MM.1S (cell line): Measurements from ENCODE around the gene RALGAPA2.

Source experiments
- DNase-seq: peaks from one replicate; pipeline ENCODE4 v3.0.0-alpha.2; 2015
- H2AFZ ChIP-seq: fragments of 300-600 bp; sonication (generic); 2 replicates; pipeline ENCODE4 v1.6.0; 2016; ENCODE audit warnings: antibody characterized with exemption, low read length
- H3F3A ChIP-seq: fragments of 300-600 bp; sonication (generic); 2 replicates; pipeline ENCODE4 v1.6.1; 2016; ENCODE audit warnings: mild to moderate bottlenecking, antibody characterized with exemption, low read length, moderate library complexity, mixed read lengths; ENCODE audit not compliant: insufficient read depth
- H3K27ac ChIP-seq: fragments of 300-600 bp; sonication (generic); 2 replicates; pipeline ENCODE4 v1.5.1; 2016; ENCODE audit warnings: mild to moderate bottlenecking, low read length
- H3K27me3 ChIP-seq: fragments of 300-600 bp; sonication (generic); replicated peaks from 2 replicates; pipeline ENCODE4 v1.6.0; 2016; ENCODE audit warnings: low read length; ENCODE audit not compliant: insufficient read depth
- H3K36me3 ChIP-seq: fragments of 300-600 bp; sonication (generic); replicated peaks from 2 replicates; pipeline ENCODE4 v1.6.1; 2016; ENCODE audit warnings: mild to moderate bottlenecking, low read length, mixed read lengths; ENCODE audit not compliant: insufficient read depth
- H3K4me1 ChIP-seq: fragments of 300-600 bp; sonication (generic); 2 replicates; pipeline ENCODE4 v1.6.1; 2016; ENCODE audit warnings: low read length, mixed read lengths
- H3K4me2 ChIP-seq: fragments of 300-600 bp; sonication (generic); 2 replicates; pipeline ENCODE4 v1.6.0; 2016; ENCODE audit warnings: low read depth, low read length
- H3K4me3 ChIP-seq: fragments of 300-600 bp; sonication (generic); 2 replicates; pipeline ENCODE4 v1.5.1; 2016; ENCODE audit warnings: low read length, mixed read lengths
- H3K79me2 ChIP-seq: fragments of 300-600 bp; sonication (generic); 2 replicates; pipeline ENCODE4 v1.6.1; 2016; ENCODE audit warnings: mixed run types, low read length, mixed read lengths
- H3K9ac ChIP-seq: fragments of 300-600 bp; sonication (generic); 2 replicates; pipeline ENCODE4 v1.6.1; 2016; ENCODE audit warnings: low read length, mixed read lengths
- H3K9me2 ChIP-seq: fragments of 300-600 bp; sonication (generic); replicated peaks from 2 replicates; pipeline ENCODE4 v1.6.1; 2016; ENCODE audit warnings: mild to moderate bottlenecking, low read length, mixed read lengths; ENCODE audit not compliant: insufficient read depth
- H3K9me3 ChIP-seq: fragments of 300-600 bp; sonication (generic); replicated peaks from 2 replicates; pipeline ENCODE4 v1.6.1; 2016; ENCODE audit warnings: mild to moderate bottlenecking, low read length, mixed read lengths; ENCODE audit not compliant: insufficient read depth
- H4K20me1 ChIP-seq: fragments of 300-600 bp; sonication (generic); 2 replicates; pipeline ENCODE4 v1.6.1; 2016; ENCODE audit warnings: mild to moderate bottlenecking, low read length, moderate library complexity, mixed read lengths; ENCODE audit not compliant: insufficient read depth
- EZH2 ChIP-seq: fragments of 300-600 bp; sonication (generic); optimal IDR thresholded peaks from 2 replicates; pipeline ENCODE3; 2017; ENCODE audit warnings: low read depth, mild to moderate bottlenecking, antibody characterized with exemption, low read length, mixed read lengths
- EZH2phosphoT487 ChIP-seq: fragments of 300-600 bp; sonication (generic); IDR thresholded peaks from 2 replicates; pipeline ENCODE4 v1.6.1; 2018; ENCODE audit warnings: antibody characterized with exemption, low read length
- TF ChIP-seq, protein P1 (sequence below): fragments of 300-600 bp; sonication (generic); IDR thresholded peaks from 2 replicates; pipeline ENCODE4 v1.5.1; 2016; ENCODE audit warnings: antibody characterized with exemption, low read length, mixed read lengths

Gene RALGAPA2

DNA sequence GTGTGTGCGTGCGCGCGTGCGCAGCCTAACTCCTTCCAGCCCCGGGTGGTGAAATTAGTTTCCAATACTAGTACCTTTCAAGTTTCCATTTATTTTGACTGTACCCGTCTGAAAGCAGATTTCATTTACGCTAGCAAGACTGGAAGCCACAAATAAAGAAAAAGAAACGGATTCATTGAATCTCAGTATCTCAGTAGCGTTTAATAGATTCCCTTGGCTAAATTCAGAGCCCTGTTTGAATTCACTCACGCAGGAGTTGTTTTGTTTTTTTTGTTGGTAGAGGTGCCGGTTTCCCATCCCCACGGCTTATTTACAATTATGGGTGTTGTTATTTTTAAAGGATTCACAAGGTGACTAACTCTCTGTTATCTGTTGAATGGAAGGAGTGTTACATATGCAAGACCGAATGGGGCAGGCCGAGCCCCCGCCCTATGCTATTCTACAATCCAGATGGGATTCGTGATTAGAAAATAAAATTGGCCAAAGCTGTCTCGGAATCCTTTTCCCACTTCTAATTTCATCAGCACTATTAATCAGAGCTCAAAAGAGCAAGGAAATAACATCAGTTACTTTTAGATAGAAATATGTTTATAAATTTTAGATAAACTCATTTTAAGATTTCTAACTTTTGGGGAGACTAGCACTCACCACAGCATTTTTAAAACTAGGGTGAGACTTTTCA is 346.8 kb downstream of the RALGAPA2 start:
- Histone ChIP-seq H3K4me3 (no peak overlapping the region), H4K20me1 (no peaks in the 10 kb centered on the region), H2AFZ (no peak overlapping the region), H3K9ac (no peak overlapping the region), H3K4me1 (0 out of 2 replicates have a peak, but pooled peaks cover 3% of the 10 kb centered on the region), H3K9me3 (no peaks in the 10 kb centered on the region), H3F3A (no peaks in the 10 kb centered on the region), H3K27ac (no peak overlapping the region), H3K4me2 (no peak overlapping the region), H3K9me2 (no peaks in the 10 kb centered on the region), H3K79me2 (no peaks in the 10 kb centered on the region), H3K36me3 (no peaks in the 10 kb centered on the region), H3K27me3 (peaks cover 79% of the 10 kb centered on the region)
- TF ChIP-seq, protein P1, sequence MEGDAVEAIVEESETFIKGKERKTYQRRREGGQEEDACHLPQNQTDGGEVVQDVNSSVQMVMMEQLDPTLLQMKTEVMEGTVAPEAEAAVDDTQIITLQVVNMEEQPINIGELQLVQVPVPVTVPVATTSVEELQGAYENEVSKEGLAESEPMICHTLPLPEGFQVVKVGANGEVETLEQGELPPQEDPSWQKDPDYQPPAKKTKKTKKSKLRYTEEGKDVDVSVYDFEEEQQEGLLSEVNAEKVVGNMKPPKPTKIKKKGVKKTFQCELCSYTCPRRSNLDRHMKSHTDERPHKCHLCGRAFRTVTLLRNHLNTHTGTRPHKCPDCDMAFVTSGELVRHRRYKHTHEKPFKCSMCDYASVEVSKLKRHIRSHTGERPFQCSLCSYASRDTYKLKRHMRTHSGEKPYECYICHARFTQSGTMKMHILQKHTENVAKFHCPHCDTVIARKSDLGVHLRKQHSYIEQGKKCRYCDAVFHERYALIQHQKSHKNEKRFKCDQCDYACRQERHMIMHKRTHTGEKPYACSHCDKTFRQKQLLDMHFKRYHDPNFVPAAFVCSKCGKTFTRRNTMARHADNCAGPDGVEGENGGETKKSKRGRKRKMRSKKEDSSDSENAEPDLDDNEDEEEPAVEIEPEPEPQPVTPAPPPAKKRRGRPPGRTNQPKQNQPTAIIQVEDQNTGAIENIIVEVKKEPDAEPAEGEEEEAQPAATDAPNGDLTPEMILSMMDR, result no peak
- TF ChIP-seq EZH2phosphoT487 (no peak), EZH2 (no peak)
- DNase-seq, result no peak

DNA sequence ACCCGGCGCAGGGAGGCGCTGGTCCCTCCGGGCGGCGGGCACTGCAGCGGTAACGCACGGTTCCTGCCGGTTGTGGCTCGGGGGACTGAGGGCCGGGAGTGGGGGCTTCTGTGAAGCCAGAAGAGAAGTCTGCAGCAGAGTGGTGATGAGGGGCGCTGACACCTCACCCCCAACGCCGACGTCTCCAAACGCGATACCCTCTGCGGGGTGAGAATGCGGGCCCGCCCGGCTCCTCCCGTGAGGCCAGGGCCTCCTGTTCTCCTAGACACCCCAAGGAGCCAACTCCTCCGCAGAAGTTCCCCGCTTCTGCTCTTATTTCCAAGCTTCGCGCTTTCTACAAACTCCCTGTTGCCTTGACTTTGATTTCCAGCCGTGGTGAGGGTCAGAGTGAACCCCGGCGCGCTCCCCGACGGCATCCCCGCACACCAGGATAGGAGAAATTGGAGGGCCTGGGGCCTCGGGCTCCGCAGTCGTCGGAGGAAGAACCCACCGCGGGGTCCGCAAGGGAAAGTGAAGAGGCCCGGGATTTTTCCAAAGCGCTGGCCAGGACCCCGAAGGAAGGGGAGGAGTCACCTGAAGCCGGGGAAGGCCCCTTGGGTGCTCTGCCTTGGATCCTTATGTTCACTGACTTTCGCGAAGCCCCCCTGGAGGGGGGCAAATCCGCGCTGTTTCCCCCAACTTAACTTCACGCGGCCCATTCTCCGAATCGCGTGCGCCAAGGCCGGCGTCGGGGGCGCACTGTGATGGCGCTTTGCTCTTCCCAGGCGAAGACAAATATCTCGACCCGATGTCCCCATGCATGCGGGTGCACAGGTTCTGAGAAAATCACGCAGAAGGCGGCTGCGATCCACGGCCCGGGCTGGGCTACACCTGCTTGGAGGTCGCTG is 347.6 kb downstream of the RALGAPA2 start:
- 0 out of 2 replicates have a peak, but pooled peaks cover 3% of the 10 kb centered on the region for H3K4me1 ChIP-seq
- peaks cover 73% of the 10 kb centered on the region for H3K27me3 ChIP-seq
- H3K4me3 ChIP-seq, result no peak overlapping the region
- no peaks in the 10 kb centered on the region for H4K20me1 ChIP-seq
- no peak for DNase-seq
- H3K79me2 ChIP-seq, result no peaks in the 10 kb centered on the region
- no peaks in the 10 kb centered on the region for H3K9me2 ChIP-seq
- H3F3A ChIP-seq, result no peaks in the 10 kb centered on the region
- TF ChIP-seq EZH2, result no peak
- TF ChIP-seq EZH2phosphoT487, result no peak
- TF ChIP-seq, protein P1, result no peak
- H3K9me3 ChIP-seq, result no peaks in the 10 kb centered on the region
- no peak overlapping the region for H3K9ac ChIP-seq
- H3K27ac ChIP-seq, result no peak overlapping the region
- no peak overlapping the region for H2AFZ ChIP-seq
- no peak overlapping the region for H3K4me2 ChIP-seq
- no peaks in the 10 kb centered on the region for H3K36me3 ChIP-seq

DNA sequence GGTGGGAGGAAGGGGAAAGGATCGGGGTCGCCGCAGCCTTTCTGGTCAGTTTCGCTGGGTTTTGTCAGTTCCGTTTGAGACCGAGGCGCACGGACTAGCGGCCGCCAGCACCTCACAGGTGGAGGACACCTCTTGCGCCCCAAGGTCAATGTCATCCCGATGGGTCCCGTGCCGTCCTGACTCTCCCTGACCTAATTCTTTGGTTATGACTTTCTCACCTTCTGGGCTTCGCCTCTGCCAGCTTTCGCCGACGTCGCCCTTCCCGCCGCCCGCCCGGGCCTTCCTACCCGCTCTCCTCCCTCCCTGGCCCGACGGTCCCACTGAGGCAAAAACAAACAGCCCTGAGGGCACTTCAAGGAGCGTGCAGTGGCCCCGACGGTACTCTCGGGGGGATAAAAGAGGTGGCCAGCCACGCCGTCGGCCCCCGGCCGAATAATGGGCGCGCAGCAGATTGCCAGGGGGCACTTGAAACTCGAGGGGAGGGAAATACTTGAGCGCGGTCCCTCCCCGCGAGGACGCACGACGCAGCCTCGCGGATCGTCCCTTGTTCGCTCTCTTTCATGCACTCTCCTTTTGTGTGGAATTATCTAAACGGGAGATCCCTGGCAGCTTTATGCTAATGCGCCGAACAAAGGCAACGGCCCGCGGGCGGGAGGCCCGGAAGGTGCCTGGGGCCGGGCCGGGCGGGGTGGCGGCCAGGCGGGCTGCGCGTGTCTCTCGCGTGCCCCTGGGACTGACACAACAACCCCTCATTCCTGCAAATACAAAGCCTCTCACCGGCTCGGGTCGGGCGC is 348.4 kb downstream of the RALGAPA2 start:
- Histone ChIP-seq H3K9me3 (no peaks in the 10 kb centered on the region), H4K20me1 (no peaks in the 10 kb centered on the region), H3K27ac (no peak overlapping the region), H3K36me3 (no peaks in the 10 kb centered on the region), H3K4me2 (peak overlapping the region; percentile 62), H3K9me2 (no peaks in the 10 kb centered on the region), H3F3A (no peaks in the 10 kb centered on the region), H3K9ac (no peak overlapping the region), H3K4me1 (peaks cover 8% of the 10 kb centered on the region; the same call in 1 of the 2 replicates), H3K27me3 (peaks cover 66% of the 10 kb centered on the region), H3K4me3 (no peak overlapping the region; the same call in 1 of the 2 replicates), H2AFZ (no peak overlapping the region), H3K79me2 (no peaks in the 10 kb centered on the region)
- TF ChIP-seq EZH2phosphoT487 (no peak), EZH2 (no peak)
- TF ChIP-seq, protein P1, result no peak
- peak; percentile 22 for DNase-seq
